ENCODE results near the gene FBXL7.

DNA sequence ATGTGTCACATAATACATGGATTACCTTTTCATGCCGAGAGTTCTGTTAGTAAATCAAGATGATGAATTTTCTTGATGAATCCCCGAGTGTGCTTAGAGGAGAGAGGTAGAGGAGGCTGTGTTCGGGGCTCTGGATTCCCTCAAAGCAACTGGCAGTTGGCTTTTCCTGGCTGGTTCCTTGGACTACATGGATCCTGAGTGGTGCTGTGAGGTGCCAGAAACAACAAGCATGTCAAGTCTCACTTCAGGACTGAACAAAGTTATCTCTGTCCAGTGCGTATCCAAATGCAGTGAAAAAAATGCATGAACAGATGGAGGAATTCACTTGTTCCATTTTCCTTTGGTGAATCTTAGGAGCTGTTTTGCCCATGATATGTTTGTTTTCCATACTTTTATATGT, 231.7 kb downstream of the FBXL7 start:
- TF ChIP-seq, protein P1, sequence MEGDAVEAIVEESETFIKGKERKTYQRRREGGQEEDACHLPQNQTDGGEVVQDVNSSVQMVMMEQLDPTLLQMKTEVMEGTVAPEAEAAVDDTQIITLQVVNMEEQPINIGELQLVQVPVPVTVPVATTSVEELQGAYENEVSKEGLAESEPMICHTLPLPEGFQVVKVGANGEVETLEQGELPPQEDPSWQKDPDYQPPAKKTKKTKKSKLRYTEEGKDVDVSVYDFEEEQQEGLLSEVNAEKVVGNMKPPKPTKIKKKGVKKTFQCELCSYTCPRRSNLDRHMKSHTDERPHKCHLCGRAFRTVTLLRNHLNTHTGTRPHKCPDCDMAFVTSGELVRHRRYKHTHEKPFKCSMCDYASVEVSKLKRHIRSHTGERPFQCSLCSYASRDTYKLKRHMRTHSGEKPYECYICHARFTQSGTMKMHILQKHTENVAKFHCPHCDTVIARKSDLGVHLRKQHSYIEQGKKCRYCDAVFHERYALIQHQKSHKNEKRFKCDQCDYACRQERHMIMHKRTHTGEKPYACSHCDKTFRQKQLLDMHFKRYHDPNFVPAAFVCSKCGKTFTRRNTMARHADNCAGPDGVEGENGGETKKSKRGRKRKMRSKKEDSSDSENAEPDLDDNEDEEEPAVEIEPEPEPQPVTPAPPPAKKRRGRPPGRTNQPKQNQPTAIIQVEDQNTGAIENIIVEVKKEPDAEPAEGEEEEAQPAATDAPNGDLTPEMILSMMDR (conservative IDR thresholded peaks at IDR 0.05): no peak
- no peak for TF ChIP-seq ZFX (IDR thresholded peaks at IDR 0.05)

Data from C4-2B (cell line).